Smooth muscle cell of the brain vasculature (primary cell): ENCODE data around the gene UIMC1.
"Not testable (repeated sequence)": the region's sequence is repeated elsewhere in the genome, so short reads cannot be mapped to it uniquely, and the experiment has no call there.

Experiments used
- DNase-seq: peaks from one replicate; pipeline ENCODE4 v3.0.0-alpha.2; 2012; ENCODE audit warnings: low read depth, low spot score

The UIMC1 gene

DNA sequence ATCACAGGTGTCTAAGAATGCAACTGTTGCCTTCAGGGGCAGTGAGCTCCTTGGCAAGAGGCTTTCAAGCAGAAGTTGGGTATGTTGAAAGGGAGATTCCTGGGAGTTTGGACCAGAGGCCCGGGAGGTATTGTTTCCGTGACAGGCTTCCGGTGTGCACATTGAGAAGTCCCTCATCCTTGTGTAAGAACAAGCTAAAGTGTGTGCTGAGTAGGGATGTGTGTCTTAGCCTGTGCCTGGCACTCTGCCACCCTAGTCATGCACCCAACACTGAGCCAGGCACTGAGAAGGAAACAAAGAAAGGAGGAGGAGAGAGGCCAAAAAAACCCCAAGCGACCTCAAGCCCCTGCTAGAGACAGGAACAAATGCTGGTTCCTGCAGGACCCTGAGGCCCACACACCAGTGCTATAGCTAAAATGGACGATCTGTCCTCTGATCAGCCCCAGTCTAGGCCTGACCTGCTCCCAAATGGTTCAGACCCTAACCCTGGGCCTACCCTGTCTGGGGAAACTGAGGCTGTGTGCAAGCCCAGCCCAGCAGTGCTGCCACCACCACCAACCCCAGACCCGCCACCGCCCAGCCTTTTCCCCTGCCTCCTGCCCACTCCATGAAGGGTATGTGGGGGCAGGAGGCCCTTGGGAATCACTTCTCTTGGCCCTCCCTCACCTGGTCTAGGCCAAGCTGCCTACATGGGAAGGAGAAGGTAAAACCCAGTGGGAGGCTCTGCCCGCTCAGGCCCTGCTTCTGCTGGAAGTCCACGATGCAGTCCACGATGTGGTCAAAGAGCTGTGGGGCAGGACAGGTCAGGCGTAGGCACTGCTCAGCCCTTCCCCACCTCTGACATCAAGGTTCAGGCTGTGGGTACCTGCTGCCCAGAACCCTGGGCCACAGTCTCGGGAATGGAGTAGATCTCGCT is 120.0 kb downstream of the UIMC1 start:
- no peak for DNase-seq

DNA sequence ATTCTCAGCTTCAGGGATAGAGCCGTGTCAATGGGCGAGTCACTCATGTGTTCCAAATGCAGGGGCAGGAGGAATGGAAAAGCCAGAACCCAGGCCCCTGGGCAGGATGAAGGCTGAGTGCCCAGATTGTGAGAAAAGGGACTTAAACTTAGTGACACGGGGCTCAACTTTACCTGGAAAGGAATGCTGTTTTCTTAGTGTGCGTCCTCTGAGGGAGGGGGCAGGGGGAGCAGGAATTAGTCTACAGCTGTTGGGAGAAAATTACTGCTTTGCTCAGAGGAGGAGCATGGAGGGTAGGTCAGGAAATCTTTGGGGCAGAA is 122.0 kb downstream of the UIMC1 start:
- no peak for DNase-seq

DNA sequence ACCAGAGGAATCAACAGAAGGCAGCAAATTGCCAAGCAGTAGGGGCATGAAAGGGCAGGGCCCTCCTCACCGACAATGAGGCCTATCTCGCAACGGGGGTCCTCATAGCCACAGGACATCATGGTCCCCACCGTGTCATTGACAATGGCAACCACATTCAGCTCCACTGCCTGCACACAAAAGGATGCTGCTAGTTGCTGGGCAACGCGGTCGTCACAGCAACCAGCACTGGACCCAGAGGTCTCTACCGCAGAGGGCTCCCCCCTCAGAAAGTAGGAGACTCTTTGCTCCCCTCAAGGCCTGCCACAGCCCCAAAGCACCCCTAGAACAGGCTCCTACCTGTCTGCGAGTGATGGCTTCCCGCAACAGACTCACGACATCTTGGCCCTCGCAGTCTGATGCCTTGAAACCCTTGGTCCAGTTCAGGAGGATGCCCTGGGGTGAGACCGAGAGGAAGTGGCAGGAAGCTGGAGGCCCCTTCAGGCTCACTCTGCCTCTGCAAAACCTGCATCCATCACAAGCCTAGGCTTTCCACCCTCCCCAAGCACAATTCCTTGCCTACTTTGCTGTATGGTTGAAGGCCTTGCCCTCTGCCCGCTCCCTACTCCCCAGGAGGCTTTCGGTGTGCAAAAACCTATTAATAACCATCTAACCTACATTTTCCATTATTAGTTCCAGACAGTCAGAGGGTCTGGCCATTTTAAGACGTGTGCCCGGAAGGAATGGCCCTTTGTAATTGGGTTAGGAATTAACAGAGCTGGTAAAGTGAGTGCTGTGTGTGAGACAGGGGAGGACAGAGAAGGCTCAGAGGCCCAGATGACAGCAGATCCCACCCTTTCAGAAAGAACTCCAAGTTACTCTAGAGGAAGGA is 122.6 kb downstream of the UIMC1 start:
- no peak for DNase-seq

DNA sequence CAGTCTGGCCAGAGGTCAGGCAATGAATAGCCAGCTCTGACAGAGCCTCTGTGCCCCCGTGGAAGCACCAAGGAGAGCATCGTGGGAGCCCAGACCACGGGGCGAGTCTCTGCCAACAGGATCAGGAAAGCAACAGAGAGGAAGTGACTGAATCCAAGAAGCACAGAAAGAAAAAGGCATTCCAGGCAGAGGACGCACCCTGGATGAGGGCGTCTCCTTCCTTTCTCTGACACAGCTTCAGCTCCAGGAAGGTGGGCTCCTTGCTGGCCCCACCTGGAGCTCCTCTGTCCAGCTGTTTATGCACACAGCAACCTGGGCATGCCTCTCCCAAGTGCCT is 124.0 kb downstream of the UIMC1 start:
- DNase-seq: no peak

DNA sequence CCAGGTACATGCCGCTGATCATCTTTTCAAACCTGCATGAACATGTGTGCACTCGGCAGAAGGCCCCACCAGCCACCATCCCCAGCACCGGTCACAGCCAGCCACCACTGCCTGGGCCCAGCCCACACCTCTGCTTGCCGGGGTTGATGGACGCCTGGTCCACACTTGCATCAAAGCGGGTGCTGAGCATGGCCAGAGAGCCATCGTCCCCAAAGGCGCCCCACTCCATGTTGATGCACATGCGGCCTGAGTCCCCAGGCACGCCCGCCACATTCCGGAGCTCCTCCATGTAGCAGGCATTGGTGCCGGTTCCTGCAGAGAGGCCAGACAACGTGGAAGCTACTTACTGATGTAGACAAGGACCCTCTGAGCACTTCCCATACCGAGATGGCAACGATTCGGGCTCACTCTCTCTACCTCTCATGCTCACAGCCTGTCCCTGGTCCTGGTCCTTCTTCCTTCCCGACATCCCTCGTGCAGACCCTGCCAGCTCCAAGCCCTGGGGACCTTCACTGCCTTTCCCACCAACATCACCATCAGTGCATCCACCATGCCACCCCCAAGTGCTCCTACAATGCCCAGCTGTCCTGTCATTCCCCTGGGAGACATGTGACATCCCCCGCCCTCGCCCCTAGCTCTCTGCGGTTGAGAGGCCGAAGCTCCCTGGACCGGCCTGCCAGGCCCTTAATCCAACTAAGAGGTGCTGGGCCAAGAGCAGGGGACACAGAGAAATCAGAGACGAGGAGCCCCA is 124.6 kb downstream of the UIMC1 start:
- no peak for DNase-seq

DNA sequence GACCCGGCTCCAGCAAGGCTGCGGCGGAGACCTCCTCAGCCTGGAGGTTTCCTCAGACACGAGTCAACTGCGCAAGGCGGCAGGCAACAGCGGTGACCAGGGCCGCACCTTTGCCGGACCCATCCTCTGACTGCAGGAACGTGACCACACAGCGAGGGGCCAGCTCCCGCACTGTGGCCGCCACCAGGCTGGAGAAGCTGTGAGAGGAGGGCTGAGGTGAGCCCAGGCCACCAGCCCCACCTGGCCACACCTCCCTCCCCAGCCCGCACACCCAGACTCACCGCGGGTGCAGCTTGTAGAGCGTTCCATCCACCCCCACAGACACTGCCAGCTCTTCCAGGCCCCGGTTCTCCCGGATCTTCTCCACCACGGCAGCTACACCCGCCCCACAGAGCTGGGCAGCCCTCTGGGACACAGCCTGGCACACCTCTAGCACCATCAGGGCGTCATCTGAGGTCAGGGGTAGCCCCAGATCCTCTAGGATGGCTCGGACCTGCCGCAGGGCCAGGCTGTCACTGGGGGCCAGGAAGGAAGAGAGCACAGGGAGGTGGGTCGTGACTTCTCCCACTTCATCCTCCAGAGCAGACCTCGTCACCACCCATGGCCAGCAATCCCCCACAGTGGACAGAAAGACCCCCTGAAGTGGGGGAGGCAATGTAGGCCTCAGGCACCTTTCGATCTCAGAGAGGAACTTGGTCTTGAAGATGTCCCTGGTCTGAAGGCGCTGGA is 125.4 kb downstream of the UIMC1 start:
- no peak for DNase-seq

DNA sequence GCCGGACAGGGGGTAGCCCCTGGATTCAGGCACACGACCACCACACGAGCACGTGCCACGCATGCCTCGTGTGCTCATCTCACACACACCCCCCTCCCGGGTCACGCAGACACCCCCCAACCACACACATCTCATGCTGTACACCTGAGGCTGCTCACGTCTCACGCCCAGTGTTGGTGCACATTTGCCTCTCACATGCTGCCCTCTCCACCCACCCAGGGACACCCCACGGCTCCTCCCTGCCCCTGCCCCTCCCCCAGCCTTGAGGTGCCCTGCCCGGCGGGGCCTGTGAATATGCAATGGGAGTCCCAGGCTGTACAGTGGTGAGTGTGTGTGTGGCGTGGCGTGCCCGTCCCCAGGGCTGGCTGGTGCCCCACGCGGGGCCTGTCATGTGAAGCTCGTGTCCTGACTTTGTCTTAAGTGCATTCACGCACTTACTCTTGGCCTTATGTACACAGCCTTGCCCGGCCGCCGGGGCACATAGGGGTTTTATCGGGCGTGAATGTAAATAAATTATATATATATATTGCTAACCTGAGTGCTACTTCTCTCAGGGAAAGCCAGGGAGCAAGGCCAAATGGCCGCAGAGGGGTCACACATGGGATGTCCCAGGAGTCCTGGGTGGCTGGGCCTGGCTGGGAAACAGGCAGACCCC is 126.1 kb downstream of the UIMC1 start:
- no peak for DNase-seq

DNA sequence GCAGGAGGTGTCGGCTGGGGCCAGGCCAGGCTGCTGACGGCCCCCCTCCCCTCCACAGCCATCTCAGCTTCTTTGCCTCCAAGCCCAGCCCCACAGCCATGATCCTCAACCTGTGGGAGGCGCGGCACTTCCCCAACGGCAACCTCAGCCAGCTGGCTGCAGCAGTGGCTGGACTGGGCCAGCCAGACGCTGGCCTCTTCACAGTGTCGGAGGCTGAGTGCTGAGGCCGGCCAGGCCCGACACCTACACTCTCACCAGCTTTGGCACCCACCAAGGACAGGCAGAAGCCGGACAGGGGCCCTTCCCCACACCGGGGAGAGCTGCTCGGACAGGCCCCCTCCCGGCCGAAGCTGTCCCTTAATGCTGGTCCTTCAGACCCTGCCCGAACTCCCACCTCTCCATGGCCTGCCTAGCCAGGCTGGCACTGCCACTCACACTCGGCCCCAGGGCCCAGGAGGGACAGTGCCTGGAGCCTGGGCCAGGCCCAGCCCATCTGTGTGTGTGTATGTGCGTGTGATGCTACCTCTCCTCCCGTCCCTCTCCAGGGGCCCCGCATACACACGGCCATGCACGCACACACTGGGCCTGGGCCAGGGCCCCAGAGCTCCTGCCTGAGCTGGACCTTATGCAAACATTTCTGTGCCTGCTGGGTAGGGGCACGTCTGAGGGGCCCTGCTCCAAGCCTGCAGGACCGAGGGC is 126.8 kb downstream of the UIMC1 start:
- no peak for DNase-seq

DNA sequence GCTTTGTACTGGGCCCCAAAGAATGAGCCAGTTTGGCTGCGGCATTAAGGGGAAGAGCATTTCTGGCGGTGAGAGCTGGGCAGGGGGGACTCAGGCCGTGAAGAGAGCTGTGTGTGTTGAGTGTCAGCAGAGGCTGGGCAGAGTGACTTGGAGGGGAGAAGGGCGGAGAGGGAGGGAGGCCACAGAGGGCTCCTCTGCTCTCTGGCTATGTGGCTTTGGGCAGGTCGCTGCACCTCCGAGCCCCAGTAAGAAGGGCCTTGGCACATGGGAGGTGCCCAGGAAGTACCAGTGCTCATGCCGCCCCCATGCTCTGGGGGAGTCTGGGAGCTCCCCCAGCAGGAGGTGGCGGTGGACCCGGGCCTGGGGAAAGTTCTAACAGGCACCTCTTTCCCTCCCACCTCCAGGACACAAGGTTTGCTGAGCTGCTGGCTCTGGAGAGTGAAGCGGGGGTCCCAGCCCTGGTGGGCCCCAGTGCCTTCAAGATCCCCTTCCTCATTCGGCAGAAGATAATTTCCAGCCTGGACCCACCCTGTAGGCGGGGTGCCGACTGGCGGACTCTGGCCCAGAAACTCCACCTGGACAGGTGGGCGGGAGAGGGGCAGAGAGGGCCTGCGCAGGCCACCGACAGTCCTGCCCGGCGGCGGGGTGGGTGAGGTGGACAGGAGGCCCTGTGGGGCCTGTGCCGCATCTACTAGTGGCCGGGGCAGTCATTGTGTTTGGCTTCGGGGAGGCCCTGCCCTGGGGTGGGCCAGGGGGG is 127.5 kb downstream of the UIMC1 start:
- no peak for DNase-seq

DNA sequence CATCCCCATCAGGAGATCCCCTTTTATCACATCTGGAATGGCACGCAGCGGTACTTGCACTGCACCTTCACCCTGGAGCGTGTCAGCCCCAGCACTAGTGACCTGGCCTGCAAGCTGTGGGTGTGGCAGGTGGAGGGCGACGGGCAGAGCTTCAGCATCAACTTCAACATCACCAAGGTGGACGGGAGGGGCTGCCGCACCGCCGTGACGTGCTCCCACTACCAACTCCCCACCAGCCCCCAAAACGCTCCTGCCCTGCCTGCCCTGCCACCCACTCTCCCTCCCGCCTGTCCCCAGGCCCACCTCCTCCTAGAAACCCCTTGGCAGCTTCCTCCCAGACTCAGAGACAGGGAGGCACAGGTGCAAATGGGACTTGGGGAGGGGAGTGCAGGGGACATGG is 128.1 kb downstream of the UIMC1 start:
- DNase-seq: no peak

DNA sequence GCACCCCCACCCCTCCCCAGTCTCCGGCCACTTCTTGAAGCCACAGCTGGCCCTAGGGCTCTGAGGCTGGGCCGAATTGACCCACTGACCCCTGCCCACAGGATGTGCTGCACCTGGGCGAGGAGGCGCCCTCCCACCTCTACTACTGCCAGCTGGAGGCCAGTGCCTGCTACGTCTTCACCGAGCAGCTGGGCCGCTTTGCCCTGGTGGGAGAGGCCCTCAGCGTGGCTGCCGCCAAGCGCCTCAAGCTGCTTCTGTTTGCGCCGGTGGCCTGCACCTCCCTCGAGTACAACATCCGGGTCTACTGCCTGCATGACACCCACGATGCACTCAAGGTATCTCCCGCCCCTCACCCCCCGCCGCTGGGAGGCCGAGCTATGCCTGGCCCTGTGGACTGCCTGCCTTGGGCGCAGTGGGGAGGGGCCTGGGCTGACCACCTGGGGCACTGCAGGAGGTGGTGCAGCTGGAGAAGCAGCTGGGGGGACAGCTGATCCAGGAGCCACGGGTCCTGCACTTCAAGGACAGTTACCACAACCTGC is 128.7 kb downstream of the UIMC1 start:
- no peak for DNase-seq

DNA sequence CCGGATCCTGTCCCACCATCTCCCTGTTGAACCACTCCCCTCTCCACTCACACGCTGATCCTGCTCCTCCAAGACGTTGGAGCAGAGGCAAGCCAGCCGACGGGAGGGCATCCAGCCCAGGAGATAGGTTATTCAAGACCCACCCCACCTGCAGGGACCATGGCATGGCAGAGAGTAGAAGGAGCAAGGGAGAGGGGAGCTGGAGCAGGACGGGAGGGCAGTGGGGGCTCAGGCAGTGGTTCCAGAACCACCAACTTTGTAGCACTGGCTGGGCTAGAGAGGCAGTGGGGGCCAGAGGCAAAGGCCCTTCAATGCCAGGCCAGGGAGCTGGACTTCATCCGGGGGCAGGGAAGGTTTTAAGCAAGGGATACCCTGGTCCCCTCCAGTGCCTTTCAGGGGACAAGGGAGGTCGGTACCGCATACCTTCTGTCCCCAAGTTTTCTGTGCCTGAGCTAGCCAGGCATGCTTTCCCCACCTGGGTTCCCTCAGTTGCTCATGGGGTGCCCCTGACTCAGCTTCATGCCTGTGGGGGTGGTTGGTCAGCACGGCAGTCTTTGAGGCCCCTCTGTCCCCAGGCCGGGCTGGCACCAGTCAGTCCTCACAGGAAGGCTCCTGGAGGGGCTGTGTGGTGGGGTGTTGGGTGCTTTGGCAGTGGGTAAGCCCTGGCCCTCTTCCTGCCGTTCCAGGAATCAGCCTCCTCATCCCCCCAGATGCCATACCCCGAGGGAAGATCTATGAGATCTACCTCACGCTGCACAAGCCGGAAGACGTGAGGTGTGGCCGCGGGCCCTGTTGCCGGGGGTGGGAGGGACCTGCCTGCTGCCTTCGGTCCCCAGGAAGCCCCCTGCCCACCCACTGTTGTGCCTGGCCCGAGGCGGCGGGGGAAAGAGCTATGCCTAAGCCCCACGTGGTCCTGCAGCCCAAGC is 129.8 kb downstream of the UIMC1 start:
- DNase-seq: no peak

DNA sequence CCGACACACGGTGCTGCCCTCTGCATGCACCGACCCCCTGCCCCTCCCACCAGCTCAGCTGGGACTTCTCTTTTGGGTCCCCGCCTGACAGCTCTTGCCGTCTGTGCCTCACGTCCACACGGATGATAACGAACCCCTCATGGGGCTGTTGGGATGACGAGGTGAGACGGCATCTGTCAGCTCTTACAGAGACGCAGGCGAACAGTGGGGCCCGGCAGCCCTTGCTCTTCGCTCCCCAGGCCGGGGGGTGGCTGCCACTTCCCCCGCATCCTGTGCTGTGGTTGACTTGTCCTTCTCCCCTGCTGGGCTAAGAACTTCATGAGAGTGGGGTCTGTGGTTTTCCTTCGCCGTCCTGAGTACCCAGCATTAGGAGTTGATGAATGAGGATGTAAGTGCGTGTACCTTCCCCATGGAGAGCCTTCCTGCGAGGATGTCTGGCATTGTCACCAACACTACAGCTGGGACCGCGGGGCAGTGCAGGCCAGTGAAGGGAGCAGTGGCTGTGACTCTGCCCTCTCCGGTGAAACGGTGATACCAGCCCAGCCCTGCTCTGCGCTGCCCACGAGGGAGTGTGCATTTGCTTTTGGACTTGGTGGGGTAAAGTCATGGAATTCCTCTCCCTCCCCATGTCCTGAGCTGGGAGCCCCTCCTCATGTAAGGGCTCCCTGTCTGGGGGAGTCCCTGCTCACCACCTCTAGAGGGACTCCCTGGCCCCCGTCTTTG is 130.6 kb downstream of the UIMC1 start:
- no peak for DNase-seq

DNA sequence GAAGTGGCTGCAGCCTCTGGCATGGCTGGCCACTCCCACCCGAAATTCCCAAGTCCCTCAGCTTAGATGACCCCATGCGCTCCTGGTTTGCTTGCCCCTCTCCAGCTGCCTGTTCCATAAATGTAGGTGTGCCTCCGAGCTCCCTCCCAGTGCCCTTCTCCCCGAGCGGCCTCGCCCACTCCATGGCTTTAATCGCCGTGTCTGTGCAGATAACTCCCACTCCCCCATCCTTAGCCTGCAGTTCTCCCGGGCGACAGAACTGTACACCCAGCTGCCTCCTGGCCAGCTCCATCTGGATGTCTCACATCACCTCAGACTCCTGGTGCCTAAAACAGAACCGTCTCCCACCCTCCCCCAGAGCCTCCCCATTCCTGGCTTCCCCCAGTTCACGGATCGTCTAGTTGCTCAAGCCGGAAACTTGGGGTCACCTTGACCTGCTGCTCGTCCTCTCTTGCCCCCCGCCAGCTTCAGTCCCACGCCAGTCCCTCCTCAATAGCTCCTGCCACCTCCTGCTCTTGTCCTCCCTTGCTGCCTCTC is 131.5 kb downstream of the UIMC1 start:
- no peak for DNase-seq

DNA sequence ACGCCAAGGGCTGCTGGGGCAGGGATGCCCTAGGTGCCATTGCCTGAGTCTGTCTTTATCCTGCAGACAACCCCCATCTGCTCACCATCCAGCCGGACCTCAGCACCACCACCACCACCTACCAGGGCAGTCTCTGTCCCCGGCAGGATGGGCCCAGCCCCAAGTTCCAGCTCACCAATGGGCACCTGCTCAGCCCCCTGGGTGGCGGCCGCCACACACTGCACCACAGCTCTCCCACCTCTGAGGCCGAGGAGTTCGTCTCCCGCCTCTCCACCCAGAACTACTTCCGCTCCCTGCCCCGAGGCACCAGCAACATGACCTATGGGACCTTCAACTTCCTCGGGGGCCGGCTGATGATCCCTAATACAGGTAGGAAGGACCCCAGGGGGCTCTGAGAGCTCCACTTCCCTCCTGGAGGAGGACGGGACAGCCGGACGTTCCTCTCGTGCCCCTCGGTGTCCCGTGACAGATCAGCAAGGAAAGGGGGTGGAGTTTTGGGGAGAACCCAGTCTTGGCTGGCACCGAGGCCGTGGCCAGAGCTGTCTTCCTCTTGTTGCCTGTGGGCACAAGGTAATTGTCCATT is 132.3 kb downstream of the UIMC1 start:
- no peak for DNase-seq

DNA sequence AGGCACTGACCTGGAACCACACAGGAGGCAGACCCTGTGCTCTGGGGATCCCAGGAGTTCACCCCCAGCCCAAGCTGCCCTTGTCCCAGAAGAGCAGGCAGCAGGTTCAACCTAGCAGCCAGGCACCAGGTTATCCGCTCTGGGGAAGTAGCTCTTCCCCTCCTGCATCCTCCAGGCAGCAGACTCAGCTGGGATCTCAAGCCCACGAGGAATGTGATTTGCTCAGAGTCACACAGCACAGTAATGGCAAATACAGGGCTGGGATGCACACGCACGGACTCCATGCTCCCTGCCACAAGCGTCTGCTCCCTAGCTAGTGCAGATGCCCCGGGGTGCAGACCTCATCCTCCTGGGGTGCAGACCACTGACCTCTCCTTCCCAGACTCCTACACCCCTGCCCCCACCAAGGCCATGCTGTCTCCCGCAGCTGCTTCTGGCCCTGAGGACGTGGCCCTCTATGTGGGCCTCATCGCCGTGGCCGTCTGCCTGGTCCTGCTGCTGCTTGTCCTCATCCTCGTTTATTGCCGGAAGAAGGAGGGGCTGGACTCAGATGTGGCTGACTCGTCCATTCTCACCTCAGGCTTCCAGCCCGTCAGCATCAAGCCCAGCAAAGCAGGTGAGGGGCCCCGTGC is 132.9 kb downstream of the UIMC1 start:
- no peak for DNase-seq

DNA sequence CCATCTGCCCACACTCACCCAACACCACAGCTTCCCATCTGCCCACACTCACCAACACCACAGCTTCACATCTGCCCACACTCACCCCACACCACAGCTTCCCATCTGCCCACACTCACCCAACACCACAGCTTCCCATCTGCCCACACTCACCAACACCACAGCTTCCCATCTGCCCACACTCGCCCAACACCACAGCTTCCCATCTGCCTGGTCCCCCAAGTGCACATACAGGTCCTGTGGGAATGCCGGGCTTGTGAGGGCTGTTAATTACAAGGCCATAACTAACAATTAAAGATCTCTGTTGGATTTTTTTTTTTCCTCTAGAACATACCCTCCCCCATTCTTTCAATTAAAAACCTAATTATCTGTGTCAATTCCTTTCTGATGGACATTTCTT is 133.6 kb downstream of the UIMC1 start:
- not testable (repeated sequence) for DNase-seq
